Renal cortex interstitium (tissue), 11 donors: Measurements from ENCODE around the gene S100A11. TPM values are rescaled to one million over a fixed set of nuclear protein-coding genes. Genes with fewer than 3 reads are reported as not detected.
A peak's percentile ranks its signal among the peaks of the same experiment; 100 is the strongest.

Experiments
- DNase-seq, 11 donors: peaks; one replicate each; pipeline ENCODE4 v3.0.0-alpha.2; 2013; ENCODE audit warnings: low read depth in 9 of 11, low spot score in 4 of 11; ENCODE audit errors: extremely low read depth in 1 of 11
- polyA plus RNA-seq, 3 donors: library from polyadenylated mRNA; unstranded; fragments of 120-200 nt; gene quantifications; one replicate each; pipeline ENCODE4 v1.2.1, GENCODE V29; 2013; ENCODE audit not compliant: insufficient read length in 3 of 3

Gene S100A11
- polyA plus RNA-seq, 3 donors, result 221 to 251 (median 248) TPM

DNA sequence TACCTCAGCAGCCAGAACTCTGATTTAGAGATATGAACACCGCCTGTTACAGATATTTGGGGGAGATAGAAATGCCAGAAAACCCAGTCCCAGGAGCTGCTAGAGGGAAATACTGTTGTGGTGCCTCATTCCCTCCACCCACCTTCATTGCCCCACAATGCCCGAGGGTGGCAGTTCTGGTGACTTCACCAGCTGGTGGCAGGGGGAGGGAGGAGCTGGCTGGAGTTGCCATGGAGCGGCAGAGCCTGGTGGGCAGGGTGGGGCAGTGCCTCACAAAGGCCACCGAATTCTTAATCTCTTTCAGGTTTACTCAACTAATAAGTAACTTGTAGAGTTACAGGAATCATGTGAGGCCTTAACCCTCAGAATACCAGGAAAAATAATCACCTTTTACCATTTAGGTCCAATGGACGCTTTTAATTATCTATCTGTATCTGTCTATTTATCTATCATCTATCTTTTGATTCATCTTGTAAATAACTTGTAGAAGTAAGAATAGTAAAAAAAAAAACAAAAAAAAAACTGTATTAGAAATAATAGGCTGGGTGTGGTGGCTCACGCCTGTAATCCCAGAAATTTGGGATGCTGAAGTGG is 11.7 kb upstream of the S100A11 start:
- peak in 9 of 11 donors; percentile 33 to 76 (median 49) for DNase-seq

DNA sequence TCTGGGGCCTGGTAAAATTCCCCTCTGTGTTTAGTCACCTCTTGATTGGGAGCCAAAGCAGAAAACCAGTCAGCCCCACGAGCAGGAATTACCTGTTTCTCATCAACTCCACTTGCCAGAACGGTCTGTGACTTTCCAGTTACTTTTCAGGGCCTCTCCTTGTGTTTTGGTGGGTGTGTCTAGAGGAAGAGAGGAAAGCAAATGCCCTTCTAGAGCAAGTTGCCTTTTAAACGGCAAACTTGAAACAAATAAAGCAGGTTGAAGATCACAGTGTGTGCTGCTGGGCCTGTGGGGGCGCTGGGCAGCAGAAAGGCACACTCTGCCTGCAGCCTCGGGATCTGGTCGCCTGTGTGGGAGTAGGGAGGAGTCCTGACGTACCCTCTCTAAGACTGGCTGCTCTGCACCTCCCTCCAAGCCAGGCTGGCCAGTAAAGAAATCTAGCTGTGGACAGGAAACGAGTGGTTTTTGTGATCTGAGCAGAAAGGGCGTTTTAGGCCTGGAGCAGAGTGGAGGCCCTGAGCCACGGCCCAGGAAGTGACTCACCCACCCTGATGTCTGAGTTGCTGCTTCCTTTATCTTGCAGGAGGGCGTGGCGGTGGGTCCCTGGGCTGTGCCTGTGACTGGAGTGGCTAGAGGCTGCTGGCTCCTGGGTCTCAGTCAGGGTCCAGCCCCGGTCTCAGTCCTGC is 11.1 kb upstream of the S100A11 start:
- DNase-seq, result peak; percentile 58 to 86 (median 76)

DNA sequence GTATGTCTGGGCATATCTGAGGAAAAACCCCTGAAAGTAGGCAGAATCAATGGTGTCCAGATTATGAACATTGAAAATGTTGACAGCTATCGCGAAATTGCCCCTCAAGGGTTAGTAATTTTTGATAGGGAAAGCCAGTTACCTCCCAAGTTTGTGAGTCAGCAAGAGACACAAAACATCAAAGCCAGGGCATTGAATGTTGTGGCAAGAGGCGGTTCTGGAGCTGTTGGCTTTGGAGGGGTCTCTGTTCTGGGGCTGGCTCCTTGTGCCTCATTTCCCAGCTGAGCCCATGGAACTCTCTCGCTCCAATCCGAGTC is 10.6 kb upstream of the S100A11 start:
- DNase-seq, result no peak

DNA sequence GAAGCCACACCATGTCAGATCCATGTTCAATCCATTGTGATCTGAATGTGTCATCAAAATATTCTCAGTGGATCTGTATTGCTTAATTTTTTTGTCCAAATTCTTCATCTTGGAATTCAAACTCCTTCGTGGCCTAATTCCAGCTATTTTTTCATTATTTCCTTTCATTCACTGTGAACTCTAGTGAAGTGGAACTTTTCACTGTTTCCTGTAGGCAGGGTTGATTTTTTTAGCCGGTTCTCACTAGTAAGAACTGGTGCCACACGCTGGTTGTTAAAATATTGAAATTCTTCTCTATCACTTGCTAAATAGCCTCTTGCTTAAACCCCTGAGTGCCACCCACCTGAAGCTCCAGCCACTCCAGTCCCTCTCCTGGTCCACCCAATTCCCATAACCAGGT is 7.6 kb upstream of the S100A11 start:
- no peak for DNase-seq

DNA sequence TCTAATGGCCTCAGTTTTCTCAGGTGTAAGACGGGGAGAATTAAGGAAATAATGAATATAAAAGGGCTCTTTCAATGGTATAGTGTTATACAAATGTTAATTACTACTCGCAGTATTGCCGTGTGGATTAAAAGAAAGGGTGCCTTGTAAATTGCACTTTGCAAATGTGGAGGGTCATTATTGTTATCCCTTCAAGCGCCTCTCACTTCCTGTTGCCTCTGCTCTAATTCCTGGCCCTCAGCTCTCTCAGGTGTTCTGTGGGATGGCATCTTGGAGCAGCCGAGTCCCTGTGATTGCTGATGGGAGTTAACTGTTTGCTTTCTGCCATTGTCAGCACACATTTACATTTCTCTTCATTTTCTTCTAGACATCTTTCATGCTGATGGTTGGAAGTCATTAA is 7.1 kb upstream of the S100A11 start:
- DNase-seq, result no peak

DNA sequence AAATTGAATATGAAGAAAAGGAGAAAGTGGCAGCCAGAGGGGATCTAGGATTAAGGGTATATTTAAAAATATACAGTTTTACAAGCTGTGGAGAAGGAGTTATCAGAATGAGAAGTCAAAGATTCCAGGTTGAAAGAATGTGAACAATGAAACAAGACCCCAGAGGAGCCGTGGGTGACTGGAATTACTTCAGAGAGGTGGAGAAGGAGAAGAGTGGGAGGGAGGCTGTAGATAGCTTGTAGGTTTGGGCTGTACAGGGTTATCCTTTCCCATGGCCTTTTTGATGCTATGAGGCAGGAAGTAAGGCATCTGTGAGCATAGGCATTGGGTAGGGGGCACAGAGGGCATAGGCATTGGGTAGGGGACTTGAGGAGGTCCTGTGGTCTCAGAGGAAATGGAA is 5.2 kb upstream of the S100A11 start:
- no peak for DNase-seq

DNA sequence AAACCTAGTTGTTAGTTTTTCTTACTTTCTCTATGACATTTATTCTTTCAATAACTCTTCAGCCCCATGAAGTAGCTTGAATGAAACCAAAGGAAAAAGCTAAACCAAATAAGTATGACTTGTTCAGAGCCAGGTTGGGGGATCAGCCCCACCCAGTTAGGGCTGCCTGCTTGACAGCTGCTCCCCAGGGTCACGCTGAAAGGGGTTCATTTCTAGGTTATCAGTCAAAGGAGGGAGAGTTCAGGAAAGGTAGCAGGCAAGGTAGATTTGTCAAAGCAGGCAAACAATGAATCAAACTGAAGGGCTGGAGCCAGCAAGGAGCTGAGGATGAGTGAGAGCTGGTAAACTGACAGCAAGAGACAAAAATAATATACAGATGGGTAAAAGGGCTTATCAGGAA is 3.1 kb upstream of the S100A11 start:
- DNase-seq, result no peak

DNA sequence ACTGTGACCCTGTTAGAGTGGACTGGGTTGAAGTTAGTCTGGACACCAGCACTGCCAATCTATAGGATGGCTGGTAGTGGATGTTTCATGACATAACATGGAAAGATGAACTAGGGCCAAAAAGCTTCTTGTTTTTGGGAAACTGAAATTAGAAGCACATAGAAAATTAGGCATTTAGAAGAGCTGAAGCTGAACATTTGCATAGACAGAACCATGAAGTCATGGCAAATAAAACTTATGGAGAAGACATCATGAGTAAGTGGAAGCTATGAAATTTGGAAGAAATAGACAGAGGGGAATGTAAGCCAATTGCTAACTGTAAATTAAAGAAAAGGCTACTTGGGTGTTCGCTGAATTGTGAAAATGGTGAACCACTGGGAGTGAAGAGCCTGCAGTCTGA is 2.7 kb upstream of the S100A11 start:
- DNase-seq, result no peak

DNA sequence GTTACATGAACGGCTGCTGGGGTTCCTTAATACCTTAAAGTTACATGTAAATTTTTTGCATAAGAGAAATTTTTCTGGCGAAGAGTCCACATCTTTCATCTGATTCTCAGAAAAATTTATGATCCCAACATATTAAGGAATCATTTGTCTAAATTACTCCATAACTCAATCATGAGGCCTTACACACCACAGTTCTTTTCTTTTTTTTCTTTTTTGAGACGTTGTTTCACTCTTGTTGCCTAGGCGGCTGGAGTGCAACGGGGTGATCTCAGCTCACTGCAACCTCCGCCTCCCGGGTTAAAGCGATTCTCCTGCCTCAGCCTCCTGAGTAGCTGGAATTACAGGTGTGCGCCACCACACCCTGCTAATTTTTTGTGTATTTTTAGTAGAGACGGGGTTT is 2.1 kb upstream of the S100A11 start:
- no peak for DNase-seq

DNA sequence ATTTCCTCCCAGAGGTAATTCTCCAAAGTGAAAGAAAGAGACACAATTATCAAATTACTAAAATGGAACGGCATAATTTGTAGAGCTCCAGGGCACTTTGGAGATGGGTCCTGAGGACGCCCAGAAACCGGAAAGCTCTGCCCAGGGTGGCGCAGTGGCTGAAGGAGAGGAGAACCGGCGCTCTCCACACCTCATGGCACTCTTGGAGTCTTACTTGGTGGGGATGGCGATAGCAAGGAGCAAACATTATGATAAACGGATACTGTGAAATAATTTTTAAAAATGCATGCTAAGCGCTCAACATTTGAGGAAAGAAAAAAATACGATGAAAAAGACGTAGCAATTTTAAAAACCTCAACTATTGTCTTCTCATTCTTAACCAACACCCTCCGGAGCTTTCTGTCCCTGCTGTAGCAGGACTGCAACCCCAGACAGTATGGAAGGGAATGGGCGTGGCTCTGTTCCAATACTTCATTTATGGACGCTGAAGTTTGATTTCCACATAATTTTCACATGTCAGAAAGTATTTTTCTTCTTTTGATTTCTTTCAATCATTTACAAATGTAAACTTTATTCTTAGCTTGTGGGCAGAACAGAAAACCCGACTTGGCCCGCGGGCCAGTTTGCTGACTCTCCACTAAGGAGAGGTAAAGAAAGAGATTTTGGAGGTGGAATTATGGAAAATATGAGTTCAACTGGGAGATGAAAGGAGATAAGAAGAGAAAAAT is 1.1 kb downstream of the S100A11 start:
- DNase-seq, result peak in 4 of 11 donors; percentile 15 to 24 (median 22)

DNA sequence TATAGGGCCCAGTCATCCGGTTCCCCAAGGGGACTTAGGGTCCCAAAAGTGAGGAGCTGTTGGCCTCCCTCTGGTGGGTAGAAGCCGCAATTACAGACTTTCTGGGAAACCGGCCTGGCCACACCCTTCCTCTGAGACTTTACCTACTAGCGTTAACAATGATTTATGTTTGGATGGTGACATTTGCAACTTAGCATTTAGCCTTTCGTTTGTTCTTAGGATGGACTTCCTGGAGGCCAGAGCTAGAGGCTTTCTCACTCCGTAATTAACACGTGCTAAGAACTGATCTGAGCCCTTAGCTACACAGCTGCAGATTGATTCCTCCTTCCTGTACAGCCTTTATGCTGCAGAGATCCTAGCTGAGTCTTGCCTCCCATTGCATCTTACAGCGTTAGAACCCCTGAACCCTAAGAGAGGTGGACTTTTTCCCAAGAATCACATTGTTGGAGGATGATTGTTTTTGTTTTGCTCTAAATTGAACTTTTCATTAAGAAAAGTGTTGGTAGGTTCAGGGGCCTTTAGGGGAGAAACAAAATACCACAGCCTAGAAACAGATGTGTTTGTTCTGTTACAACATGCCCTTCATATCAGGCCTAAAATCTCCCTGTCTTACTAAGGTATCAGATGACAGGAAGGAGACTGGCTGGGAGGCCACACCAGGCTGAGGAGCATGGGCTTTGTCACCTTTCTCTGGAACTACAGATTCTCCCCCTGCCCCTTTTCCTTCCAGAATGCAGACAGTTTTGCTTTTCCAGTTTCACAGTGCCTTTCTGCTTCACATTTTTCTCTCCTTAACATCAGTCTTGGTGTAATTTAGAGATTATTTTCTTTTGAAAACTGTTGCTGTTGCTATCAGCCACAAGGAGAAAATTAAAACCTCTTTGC is 1.9 kb downstream of the S100A11 start:
- peak in 8 of 11 donors; percentile 21 to 60 (median 47) for DNase-seq

DNA sequence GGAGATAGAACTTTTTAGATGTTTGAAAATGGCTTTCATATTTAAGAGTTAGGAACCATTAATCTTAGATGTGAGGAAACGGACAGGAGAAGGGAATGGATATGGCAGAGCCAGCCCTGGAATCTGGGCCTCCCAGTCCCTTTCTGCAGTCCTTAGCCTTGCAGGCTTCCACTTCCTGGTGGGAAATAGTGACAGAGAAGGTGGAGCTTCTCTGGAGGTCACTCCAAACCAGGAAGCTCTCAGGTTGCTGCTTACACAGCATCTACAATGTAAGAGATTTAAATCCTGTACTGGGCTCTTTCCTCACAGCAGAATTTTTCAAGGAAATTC is 2.5 kb downstream of the S100A11 start:
- DNase-seq, result peak in 1 of 11 donors; percentile 7

DNA sequence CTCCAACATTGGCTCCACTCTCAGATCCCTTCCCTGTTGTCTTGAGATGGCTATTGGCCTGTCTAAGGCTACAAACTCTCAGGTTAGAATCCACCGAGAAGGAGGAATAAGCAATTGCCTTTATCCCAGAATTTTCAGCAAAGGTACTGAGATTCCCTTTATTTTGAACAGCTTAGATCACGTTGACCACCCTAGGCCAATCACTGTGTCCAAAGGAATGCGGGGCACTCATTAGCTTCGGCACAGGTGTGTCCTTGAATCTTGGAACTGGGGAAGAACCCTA is 6.9 kb downstream of the S100A11 start:
- no peak for DNase-seq

DNA sequence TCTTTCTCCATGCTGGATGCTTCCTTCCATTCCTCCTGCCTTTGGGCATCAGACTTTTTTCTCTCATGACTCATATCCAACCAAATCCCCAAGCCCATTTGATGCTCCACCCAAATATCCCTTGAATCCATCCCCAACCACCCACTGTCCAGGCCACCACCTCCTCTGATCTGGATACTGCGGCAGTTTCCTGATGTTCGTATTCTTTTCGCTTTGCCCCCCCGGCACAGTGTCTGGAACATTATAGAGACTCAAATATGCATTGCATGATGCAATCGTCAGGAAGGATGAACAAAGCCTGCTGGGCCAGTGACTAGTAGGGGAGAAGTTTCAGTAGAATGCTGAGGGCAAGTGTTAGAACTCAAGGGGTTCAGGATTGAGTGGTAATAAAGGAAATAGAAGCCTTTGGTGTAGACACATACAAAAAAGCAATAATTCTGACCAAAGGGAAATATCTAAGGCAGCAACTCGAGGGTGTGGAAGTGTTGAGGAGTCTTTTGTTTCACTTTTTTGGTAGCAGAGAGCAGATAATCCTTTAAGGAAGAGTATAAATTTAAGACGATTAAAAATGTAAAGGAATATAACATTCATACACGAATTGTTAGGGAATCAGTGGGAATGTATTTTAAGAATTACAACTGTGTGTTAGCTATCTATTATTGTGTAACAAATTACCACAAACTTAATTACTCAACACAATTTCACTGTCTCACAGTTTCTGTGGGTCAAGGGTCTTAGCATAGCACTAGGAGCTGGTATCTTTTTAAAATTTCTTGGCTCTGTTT is 7.5 kb downstream of the S100A11 start:
- no peak for DNase-seq

DNA sequence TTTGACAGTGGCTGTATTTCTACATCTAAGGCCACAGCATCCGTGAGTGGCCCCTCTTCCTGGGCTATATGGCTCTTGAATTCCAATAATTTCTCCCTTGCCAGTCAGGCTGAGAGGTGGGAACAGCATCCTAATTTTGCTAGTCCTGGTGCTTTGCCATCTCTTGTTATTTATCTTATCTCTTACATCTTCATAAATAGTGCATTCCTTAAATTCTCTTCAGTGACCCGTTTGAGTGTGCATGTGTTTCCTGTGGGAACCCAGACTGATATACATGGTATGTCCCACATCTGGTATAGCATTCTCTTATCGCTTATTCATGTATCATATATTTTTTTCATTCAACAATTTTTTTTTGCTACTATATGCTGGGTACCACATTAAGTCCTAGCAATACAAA is 9.9 kb downstream of the S100A11 start:
- no peak for DNase-seq

DNA sequence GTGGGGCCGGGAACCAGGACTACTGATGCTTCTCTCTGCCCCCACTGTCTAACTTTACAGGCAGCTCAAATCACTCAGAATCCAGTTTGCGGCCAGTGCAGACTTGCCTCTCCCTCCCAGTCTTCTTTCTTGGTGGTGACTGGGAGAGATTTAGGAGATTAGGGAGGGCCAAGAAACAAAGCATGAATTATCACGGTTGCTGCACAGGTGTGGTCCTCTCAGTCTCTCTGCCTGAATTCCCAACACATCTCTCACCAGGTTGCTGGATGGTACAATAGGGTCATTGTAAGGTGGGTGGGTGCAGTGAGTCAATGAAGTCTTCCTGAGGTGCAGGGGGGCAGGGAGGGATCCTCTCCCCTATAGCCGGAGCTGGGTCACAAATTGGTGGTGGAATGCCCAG is 12.6 kb downstream of the S100A11 start:
- no peak for DNase-seq

DNA sequence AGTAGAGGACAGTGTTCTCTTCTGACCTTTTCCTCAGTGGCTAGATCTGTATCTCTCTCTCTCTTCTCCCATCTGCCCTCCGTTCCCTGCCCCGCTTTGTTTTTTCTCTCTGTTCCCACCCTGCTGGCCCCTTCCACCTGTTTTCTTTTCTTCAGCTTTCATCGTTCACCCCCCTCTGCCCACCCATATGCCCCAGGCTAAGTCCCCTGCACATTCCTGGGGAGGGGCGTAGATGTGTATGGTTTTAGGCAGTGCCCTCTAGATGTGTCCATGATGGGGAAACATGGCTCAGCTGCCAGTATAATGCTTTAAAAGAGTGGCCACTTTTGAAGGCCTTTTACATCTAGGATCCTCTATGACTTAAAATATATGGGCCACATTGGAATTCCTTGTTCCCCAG is 13.6 kb downstream of the S100A11 start:
- no peak for DNase-seq

DNA sequence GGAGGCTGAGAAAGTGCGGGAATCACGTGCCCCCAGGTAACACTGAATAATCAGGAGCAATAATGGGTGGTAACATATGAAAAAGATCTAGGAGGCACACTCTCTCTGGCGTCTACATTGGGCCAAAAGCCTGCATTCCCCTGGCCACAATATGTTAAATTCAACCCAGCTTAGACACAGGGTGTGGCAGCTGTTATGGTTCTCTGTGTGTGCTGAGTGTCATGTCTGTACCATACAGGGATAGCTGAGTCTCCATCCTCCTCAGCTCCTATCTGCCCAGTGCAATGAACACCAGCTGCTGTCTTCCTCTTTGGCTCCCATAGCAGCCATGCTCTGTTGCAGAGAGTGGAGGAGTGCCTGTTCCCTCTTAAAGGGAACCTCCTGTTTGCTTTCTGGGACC is 14.3 kb downstream of the S100A11 start:
- DNase-seq, result no peak

DNA sequence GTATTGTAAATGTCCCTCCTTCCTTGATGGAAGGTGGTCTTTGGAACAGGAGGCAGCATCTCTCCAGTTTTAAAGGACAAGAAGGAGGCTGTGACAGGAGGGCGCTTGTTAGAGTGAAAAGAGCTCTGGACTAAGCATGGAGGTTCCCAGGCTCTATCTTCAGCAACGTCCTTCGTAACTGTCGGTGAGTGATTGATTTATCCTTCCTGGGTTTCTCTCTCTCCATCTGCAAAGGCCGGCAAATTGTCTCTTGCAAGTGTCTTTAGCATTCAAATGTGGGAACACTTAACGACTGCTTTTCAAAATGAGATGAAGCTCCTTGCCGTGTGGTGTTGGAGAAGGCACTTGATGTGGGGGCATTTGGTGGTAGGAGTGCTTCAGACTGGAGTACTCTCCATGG is 15.2 kb downstream of the S100A11 start:
- DNase-seq, result no peak
